Kidney tubule cell (primary cell): Measurements from ENCODE around the gene CCL21.
"Not testable (repeated sequence)": the region's sequence is repeated elsewhere in the genome, so short reads cannot be mapped to it uniquely, and the experiment has no call there.

Source experiments
- DNase-seq: peaks from one replicate; pipeline ENCODE4 v3.0.0-alpha.2; 2018; ENCODE audit warnings: low spot score

Gene CCL21, protein sequence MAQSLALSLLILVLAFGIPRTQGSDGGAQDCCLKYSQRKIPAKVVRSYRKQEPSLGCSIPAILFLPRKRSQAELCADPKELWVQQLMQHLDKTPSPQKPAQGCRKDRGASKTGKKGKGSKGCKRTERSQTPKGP

DNA sequence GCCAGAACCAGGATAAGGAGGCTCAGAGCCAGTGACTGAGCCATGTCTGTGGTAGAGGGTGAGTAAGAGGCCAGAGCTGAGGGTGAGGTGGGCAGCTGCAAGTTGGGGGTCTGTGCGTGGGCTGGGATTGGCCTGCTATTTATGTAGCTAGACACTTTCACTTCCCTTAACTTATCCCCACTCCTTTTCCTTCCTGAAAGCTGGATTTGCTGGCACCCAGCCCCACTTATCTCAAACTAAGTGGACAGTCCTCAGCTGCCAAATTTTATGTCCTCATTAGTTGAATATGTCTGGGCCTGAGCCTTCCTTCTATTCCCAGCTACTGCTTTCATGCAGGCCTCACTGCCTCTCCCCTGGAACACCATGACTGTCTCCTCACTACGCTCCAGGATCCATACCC, at the start of gene CCL21:
CCL21 (minus strand) TSS at position 114 of the 400 bp plus-strand sequence; CDS start at position 44, 70 bp downstream.
- no peak for DNase-seq

DNA sequence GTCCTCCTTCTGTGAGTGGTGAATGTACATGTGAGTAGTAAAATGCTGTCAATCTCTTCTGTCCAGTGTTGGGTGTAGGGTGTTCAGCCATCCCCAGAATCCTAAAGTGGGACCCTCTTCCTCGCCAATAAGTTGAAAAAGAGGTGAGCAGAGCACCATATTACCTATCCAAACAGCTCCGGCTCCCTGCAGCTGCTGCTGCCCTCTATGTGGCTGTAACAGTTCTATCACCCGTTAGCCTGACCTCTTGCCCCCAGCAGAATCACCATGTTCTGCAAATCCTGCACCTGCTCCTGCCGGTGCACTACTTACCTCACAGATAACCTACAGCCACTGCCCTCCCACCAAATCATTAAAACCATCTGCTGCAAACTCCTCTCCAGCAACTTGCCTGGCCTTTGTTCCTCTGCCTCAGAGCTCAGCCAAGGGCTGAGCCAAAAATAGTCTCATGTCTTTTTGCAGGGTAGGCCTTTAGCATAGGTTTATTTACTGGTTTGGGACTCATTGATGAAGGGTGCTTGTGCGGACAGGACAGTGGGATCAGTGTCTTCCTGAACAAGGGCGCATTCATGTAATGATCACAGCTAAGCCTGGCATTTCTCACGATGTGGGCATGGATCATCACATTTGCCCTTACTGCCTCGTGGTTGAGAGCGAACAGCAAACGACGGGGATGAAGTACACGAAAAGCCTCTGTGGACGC, 49.6 kb upstream of the CCL21 start:
- DNase-seq = no peak

DNA sequence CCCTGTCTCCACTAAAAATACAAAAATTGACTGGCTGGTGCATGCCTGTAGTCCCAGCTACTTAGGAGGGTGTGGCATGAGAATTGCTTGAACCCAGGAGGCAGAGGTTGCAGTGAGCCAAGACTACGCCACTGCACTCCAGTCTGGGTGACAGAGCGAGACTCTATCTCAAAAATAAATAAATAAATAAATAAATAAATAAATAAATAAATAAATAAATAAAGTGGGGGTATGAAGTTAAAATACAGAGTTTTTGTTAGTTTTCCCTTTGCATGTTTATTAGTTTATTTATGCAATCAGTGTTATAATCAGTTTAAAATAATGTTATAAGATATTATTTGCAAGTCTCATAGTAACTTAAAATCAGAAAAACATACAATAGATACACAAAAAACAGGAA, 40.4 kb upstream of the CCL21 start:
- not testable (repeated sequence) for DNase-seq

DNA sequence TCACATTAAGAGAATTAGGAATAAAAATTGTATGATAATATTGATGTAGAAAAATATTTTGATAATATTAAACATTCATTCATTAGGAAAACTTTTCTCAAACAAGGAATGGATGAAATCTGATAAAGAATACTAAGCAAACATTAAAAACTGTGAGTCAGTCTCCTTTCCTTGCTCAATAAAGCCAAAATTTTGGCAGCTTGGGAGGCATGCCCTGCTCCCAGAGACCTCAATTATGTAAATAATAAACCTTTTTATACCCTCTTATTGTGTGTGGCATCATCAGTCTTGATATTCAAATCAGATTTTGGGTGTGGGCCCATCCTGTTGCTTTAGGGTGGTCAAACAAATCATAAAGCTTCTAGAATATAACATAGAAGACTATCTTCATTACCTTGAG, 36.6 kb upstream of the CCL21 start:
- DNase-seq = no peak

DNA sequence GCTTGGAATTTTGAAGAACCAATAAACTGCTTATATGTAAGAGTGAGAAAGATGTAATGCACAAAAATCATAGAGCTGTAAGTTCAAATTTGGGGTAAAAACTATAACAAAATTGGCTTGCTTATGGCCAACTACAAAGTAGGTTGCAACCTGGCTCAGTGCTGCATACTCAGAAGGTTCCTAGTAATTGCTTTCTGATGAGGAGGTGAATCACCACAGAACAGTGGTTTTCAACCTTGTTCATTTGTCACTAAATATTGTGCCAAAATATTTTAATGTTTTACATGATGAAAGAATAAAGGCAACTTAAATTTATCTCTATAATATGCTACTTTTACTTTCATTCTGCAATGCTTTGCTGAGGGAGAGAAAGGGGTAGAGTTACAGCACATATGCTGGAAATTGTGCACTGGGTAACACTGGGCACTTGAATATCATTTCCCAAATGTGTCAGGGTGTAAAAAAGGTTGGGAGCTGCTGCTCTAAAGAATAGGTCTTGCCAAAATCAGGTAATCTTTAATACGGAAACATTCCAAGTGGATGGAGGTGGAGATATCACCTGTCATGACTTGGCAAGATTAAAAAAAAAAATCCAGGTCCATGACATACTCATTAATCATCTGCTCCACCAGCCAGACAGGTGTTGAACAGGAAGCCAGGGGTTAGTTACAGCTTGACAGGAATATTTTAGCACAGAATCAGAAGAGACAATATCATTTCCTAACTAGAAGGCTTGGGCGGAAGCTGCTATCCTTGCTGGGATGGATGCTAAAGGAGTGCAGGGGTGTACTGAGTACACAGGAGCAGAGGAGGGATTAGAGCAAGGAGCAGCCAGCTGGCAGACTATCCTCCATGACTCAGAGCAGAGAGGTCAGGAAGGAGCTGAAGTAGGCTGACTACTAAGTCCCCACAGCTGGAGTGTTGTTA, 34.6 kb upstream of the CCL21 start:
- peak; percentile 91 for DNase-seq

DNA sequence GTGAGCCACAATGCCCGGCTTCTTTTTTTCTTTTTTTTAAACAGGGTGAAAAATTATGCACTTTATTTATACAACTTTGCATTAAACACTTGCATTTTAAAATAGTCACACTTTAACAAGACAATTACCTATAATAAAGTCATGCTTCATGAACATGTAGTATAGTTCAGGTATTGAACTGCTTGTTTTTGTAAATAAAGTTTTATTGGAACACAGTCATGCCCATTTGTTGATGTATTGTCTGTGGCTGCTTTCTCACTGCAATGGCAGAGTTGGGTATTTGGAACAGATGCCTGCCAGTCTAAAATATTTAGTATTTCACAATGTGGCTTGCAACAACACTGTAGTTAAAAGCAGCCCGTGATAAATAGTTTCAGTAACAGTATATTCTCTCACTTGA, 32.8 kb upstream of the CCL21 start:
- no peak for DNase-seq

DNA sequence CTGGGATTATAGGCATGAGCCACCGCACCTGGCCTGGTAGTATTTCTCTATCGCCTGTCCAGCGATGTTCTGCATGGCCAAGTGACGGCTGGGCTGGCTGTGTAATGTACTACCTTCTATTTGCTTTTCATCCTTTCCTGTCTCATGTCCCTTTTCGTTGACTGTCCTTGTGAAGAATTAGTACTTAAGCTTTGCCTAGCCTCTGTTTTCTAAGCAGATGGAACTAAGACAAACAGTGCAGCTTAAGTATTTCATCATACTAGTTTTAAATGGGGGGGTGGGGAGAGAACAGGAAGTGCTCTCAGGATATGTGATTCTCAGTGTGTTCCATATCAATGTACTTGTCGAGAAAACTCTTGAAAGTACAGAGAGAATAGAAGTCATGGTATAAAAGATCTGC, 31.7 kb upstream of the CCL21 start:
- no peak for DNase-seq

DNA sequence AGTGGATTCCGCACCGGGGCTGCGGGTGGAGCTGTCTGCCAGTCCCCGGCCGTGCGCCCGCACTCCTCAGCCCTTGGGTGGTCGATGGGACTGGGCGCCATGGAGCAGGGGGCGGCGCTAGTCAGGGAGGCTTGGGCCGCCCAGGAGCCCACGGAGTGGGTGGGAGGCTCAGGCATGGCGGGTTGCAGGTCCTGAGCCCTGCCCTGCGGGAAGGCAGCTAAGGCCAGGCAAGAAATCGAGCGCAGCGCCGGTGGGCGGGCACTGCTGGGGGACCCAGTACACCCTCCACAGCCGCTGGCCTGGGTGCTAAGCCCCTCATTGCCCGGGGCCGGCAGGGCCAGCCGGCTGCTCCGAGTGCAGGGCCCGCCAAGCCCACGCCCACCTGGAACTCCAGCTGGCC, 30.2 kb upstream of the CCL21 start:
- not testable (repeated sequence) for DNase-seq

DNA sequence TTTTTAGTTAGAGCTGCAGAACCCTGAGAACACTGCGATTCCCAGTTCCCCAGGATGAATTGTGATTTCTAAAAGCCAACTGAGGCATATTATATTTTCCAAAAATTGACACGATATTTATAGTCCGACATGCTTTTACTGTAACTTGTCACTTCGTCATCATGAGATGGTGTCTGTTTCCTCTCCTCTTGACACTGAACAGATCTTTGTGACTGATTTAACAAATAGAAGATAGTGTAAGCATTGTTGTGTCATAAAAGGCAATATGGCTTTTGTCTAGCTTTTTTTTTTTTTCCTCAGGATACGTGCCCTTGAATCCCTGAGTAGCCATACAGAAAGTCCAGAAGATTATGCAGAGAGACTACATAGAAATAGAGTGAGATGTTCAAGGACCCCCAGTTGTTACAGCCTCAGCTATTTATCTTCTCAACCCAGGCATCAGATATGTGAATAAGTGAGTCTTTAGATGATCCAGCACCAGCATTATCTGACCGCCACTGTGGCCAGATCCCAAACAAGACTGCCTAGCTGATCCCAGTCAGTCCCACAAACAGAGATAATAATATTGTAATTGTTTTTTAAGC, 27.8 kb upstream of the CCL21 start:
- no peak for DNase-seq

DNA sequence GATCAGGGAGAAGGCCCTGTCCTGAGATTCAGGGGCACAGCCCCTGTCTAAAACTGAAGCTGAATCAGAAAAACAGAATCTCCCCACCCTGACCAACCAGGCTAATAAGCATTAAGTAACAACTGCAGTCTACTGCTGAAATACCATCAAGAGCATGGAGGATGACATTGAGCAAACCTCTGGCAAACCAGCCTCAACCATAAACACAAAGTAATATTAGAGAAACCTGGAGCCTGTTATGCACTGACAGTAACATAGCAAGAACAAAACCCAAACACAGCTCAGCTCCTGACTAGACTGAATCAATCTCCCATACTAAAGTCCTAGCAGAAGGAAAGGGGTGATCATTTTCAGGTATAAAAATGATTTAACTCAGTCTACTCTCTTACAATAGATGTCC, 24.8 kb upstream of the CCL21 start:
- DNase-seq = no peak

DNA sequence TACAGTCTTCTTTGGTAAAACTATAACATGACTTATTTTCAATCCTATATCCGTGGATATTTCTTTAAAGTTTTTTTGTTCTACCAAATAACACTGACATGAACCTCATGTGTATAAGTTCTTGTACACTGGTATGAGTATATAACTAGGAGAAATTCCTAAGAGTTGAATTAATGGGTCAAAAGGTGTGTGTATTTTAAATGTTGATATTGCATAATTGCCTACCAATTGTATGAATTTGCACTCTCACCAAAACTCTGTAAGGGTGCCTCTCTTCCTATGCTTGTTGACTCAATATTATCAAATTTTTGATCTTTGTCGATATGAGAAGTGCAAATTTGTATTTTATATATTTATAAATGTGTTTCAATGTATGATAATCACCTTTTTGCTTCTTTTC, 22.9 kb upstream of the CCL21 start:
- DNase-seq = no peak

DNA sequence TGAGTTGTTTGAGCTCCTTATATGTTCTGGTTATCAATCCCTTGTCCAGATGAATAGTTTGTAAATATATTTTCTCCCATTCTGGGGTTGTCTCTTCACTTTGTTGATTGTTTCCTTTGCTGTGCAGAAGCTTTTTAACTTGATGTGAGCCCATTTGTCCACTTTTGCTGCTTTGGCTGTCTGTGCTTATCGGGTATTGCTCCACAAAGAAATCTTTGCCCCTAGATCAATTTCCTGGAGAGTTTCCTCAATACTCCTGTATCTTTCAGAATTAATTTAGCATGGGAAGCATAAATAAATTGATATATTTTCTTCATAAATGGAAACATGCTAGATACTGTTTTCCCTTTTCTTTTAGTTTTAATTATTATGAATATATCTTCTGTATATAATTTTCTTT, 22.5 kb upstream of the CCL21 start:
- DNase-seq = no peak

DNA sequence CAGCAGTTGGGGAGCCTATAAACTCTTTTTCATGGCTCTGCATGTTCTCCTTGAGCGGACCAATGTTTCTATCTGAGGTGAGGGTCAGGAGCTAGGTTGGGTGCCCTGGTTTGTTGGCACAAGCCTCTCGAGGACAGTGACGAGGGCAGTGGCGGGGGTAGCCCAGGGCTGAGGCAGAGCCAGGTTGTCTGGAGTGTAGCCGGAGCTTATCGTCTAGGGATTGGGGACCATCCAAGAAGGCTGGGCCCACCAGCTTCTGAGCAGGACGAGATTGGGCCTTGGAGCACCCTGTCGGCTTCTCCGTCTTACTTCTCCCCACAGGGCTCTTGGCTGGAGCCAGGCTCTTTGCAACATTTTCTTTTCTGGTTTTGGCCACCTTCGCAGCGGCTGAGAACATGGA, 13.2 kb upstream of the CCL21 start:
- no peak for DNase-seq

DNA sequence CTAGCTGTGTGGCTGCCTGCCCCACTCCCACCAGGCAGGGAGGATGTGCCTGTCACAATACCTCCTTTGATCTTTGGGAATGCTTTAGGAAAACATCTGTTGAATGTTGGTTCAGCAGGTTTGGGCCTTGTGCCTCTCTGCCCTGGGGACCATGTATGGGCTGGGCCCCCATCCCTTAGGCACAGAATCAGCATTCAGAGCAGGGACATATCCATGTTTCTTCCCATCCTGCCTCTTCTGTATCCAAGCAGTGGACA, 9.8 kb upstream of the CCL21 start:
- DNase-seq = not testable (repeated sequence)

DNA sequence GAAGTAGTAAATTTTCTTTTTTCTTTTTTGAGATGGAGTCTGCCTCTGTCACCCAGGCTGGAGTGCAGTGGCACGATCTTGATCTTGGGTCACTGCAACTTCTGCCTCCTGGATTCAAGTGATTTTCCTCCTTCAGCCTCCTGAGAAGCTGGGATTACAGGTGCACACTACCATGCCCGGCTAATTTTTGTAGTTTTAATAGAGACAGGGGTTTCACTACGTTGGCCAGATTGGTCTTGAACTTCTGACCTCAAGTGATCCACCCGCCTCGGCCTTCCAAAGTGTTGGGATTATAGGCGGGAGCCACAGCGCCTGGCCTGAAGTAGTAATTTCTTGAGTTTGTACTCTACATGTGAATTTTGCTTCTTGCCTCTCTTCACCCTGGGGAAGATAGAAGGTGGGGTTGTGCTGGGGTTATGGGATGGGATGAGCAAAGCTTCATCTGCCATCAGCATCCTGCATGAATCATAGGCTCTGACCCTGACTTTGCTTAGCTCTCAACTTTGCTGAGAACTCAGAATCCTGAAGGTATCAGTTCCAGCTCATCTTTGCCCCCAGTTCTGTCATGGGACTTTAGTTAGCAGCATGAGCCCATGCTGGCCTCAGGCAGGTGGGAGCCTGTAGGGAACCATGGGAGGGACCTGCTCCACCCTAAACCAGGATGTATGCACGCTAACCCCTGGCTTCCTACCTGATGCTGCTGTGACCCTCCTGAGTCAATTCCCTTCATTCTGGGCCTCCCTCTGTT, 9.3 kb upstream of the CCL21 start:
- no peak for DNase-seq

DNA sequence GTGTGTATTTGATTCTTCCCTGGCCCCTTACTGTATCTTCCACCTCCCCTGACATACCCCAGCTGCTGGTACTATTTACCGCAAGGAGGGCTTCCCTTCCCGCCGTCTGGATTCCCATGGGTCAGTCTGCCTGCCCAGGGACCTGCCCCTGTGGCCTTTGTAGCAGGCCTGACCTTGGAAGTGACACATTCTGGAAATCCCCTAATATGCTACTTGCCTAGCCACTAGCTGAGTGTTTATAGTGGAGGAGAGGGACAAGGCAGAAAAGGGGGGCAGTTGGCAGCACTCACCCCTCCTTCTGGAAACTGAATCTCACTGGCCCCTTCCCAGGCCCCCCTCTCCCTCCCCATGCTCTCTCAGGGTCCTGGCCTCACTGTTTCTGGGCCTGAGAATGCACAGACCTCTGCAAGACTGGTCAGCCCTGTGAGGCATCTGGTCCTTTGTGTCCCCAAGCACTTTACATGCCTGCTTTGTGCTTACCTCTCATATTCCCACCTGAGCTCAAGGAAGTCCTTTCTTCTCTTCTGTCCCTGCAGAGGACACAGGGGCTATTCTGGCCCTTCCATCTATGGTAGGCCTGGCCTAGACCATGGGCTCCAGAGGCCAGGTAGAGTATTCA, 8.2 kb upstream of the CCL21 start:
- DNase-seq = peak; percentile 72

DNA sequence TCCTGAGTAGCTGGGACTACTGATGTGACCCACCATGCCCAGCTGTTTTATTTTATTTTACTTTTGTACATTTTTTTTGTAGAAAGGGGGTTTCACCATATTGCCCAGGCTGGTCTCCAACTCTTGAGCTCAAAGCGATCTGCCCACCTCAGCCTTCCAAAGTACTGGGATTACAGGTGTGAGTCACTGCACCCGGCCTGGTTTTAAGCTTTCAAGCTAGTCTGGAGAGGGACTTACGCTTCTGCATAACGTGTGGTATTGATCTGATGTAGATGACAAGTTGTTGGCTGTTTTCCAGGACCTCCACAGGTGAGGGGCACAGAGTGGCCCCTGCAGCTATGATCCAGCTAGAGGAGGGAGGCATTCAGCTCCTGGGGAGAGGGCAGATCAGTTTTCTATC, 6.8 kb upstream of the CCL21 start:
- no peak for DNase-seq

DNA sequence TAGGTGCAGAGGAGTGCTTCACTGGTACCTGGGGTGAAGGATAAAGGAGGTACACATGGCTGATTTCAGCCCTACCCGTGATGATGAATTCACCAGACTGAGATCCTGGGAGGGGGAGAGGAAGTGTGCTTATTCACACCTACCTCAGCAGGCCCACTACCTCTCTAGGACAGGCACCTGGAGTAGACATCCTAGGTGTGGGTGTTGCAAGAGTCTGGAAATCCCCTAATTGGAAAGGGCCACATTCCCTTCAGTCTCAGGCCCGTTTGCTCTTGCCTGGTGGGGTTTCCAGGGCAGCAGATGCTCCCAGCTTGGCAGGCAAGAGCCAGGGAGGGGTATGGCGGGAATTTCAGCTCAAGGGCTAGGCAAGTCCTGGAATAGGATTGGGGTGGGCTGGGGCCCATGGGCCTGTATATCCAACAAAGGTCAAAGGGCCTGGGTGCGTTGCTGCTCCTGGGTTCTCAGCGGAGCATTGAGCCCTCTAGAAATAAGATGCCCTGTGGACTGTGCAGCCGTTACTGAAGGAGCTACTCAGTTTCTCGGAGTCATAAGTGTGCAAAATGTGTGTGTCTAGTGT, 5.8 kb upstream of the CCL21 start:
- peak; percentile 83 for DNase-seq

DNA sequence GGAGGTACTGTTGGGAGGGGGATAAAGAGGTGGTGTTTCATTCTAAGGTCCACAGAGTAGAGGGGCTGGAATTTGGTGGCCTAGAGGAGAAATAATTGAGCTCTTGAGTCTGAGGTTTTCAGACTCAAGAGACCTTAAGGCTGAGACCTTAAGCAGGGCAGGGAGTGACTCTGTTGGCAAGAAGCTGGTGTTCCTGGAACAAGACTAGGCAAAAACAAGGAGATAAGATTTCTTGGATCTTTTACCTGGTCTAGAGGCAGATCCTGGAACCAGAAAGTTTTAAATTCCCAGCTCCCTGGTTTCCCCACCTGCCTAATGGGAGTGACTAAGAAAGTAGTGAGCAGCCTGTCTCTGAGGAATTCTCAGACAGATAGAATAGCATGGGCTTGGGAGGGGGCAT, 4.1 kb upstream of the CCL21 start:
- DNase-seq = no peak

DNA sequence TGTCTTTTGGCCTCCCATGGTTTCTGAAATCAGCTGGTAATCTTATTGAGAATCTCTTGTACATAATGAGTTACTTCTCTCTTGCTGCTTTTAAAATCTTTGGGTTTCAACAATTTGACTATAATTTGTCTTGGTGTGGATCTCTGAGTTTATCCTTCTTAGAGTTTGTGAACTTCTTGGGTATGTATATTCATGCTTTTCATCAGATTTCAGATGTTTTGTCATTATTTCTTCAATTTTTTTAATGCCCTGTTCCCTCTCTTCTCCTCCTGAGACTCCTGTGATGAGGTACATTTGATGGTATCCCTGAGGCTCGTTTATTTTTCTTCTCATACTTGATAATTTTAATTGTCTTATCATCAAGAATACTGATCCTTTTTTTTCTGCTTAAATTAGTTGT, 2.2 kb upstream of the CCL21 start:
- no peak for DNase-seq

DNA sequence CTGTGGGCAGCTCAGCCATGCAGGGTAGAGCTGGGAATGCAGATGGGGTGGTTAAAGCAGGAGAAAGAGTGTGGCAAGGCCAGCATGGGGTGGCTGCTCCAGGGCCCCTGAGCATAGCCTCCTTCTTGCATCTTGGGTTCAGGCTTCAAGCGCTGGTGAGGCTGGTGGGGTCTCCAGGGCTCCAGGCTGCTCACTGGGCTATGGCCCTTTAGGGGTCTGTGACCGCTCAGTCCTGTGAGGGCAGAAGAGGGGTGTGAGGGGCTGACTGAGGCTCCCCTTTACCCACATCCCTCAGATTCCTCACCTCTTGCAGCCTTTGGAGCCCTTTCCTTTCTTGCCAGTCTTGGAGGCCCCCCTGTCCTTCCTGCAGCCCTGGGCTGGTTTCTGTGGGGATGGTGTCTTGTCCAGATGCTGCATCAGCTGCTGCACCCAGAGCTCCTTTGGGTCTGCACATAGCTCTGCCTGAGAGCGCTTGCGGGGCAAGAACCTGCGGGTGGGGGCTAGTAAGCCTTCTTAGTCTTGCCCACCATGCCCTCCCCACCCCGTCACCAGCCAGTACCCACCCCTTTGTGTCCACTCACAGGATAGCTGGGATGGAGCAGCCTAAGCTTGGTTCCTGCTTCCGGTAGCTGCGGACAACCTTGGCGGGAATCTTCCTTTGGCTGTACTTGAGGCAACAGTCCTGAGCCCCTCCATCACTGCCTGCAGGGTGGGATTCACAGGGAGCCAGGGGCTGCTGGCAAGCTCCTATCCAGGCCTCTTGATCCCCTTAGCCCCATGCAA, 549 bp downstream of the CCL21 start:
- no peak for DNase-seq
